Activated naive CD4-positive, alpha-beta T cell treated with anti-CD3 and anti-CD28 coated beads, Interleukin-2, amount 50 U/mL, for 16 hours (primary cell): ENCODE results near the gene KLHL25.
"Not testable (repeated sequence)": the region's sequence is repeated elsewhere in the genome, so short reads cannot be mapped to it uniquely, and the experiment has no call there.

Experiments used
- DNase-seq: peaks from one replicate; pipeline ENCODE4 v3.0.0-alpha.2; 2020

KLHL25 gene

GRCh38 chr15:85794598-85795336 lies at the start of gene KLHL25:
Gene KLHL25, minus strand, starts transcription at chr15:85794925. Its CDS starts 25,115 bp downstream, at chr15:85769810.
- DNase-seq: peak; percentile 92

DNA sequence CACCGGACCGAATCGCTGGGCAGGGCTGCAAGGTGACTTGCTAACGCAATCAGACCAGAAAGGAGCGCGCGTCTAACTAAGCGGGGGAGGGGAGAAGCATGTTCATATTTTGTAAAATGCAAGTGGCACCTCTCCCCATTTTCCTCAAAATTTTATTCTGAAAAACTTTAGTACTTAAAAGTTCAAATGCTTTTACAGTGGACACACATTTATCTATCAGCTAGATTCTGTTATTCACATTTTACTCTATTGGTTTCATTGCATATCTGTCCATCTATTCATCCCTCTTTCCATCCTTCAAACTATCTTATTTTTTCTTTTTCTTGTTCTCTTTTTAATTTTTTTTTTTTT lies 46.1 kb upstream of the KLHL25 start:
- DNase-seq: no peak

DNA sequence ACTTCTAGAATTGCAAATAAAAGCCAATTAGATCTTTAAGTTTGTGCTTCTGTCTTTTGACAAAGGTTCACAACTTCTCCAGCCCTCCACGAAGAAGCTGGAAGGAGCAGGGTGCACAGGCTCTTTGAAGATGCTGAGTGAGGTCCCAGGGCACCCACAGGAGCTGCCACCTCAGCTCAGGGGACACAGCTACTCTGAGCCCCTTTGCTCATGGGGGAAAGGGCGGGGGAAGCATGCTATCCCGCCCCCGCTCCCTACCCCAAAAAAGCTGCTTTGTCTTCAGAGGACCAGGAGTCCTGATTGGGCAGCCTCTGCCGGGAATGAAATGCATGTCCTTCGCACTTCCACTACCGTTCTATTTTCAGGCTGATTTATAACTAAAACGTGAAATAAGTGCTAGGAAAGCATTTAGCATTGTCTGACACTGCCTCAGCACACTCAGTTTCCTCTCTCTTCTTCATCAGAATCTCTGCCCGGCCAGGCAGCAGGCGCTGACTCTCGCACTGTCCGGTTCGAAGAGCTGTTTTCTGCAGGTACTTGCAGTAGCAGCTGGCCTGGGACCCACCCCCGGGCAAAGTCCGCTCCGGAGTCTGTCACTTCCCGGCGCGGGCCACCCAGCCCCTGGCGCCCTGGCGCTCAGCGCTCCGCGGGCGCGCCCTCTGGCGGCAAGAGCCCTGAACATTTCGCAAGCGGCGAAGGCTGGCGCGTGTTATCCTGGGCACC lies 45.5 kb upstream of the KLHL25 start:
- DNase-seq: peak; percentile 79

DNA sequence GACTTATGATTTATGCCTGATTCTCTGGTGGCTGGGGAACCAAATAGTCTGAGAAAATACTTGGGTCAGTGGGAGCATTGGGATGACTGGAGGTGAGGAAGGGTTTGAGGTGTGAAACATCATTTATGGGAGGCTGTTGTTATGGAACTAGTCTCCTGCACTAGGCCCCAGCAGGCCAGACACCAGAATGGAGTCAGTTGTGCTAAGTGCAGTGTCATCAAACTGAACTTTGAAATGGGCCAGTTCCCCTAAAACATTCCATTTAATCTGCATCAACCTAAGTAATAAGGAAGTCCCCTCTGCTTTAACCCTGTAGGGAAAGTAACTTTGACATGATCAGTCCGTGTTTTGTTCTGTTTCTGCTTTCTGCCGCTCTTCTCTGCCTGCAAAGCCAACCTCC lies 44.9 kb upstream of the KLHL25 start:
- DNase-seq: no peak

DNA sequence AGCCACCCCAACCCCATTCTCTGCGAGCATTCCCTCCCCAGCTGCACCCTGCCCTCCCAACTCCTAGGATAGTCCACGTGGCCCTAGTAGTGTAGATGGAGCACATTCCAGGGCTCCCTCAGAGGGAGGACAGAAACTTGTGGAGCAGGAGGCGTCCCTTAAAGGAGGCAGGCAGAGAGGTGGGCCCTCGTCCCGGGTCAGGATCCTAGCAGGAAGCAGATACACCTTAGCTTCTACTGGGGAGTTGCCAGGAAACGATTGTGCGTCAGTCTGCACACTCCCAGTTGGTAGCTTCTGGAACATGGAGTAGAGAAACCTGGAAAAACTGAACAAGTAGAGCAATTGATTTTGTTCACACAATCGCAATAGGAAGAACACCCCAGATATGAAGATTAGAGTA lies 43.9 kb upstream of the KLHL25 start:
- no peak for DNase-seq

DNA sequence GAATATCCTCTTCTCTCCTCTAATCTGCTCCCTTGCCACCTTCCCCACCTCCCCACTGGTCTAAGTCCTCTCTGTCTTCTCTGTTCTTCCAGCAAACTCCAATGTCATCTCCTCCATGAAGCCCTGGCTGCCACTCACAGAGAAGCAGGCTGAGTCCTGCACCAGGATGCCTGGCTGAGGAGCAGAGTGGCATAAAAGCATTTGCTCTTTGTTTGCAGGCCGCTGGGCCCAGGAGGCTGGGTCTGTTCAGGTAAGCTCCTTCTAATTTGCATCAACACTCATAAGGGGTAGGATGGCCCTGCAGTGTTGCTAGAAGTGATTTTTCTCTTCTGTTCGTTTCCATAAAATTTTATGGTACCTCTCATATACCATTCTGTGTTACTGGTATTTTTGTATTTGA lies 43.2 kb upstream of the KLHL25 start:
- DNase-seq: no peak

- no peak for DNase-seq
These were observed 42.3 kb upstream of the KLHL25 start for GRCh38 chr15:85837011-85837433.

GRCh38 chr15:85834651-85835050 lies 39.9 kb upstream of the KLHL25 start:
- no peak for DNase-seq

DNA sequence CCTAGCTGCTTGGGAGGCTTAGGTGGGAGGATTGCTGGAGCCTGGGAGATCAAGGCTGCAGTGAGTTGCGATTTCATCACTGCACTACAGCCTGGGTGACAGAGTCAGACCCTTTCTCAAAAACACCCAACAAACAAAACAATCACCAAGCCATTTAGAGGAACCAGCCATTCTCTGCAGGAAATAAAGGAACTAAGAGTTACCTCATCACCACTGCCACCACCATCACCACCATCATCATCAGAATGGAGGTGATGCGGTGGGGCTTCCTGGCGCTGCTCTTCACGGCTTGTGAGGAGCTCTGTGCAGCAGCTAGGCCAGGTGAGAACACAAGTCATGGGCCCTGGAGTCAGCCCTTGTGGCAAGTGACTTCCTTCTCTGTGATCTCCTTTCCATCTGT lies 37.7 kb upstream of the KLHL25 start:
- no peak for DNase-seq

DNA sequence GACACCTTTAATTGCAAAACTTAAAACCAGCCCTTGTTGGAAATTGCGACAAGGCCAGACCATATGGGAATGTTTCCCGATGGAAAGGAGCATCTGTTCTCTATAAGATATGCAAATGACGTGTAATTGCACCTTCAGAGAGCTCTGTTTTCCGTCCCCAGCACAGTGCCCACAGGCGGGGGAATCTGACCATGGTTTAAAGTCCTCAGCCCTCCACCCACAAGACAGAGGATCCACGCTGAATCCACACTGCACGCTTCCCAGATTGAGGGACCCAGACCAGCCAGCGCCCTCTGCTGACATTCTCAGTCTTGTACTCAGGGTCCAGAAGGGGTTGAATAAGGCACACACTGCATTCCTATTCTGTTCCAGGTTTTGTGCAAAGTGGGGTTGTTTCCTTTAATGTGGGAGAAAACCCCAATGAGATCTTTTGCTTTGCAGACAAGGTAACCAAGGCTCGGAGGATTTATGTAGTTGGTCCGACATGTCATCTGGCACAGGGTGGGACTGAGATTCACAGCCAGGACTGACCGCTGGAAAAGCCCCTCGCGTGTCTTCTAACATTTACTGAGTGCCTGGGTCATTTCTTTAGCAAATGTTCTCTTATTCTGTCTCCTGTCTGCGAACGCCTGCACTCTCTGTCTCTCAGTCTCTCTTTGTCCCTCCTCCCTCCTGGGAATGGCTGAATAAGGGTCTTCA lies 36.8 kb upstream of the KLHL25 start:
- DNase-seq: peak; percentile 22

DNA sequence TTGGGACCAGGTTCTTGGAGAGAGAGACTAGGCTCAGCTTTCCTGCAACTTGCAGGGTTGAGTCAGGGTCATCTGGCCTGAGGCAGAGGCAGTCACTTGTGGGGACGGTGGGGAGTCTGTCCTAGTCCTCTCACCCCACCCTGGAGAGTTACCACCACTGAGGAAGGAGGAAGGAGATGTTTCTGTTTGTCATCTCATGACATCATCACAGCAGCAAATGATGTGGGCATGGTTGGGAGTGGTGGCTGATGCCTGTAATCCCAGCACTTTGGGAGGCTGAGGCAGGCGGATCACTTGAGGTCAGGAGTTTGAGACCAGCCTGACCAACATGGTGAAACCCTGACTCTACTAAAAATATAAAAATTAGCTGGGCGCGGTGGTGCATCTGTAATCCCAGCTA lies 35.0 kb upstream of the KLHL25 start:
- DNase-seq: not testable (repeated sequence)

DNA sequence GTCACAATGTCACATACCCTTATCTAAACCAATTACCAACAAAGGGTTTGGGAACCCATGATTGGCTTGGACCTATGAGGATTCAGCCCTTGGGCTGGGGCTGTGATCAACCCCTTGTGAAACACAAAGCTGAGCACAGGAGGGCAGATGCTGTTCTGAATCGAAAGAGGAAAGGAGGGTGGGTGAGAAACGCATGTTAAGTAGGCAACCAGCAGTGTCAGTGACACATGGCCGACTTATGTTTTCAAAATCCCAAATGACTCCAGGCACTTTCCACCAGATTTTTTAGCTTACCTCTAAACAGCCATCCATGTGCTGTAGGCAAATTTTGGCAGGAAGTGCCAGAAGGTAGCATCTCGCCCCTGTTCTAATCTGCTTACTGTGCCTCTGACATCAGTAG lies 34.1 kb upstream of the KLHL25 start:
- no peak for DNase-seq

- DNase-seq: no peak
These were observed 33.4 kb upstream of the KLHL25 start for GRCh38 chr15:85828126-85828525.

DNA sequence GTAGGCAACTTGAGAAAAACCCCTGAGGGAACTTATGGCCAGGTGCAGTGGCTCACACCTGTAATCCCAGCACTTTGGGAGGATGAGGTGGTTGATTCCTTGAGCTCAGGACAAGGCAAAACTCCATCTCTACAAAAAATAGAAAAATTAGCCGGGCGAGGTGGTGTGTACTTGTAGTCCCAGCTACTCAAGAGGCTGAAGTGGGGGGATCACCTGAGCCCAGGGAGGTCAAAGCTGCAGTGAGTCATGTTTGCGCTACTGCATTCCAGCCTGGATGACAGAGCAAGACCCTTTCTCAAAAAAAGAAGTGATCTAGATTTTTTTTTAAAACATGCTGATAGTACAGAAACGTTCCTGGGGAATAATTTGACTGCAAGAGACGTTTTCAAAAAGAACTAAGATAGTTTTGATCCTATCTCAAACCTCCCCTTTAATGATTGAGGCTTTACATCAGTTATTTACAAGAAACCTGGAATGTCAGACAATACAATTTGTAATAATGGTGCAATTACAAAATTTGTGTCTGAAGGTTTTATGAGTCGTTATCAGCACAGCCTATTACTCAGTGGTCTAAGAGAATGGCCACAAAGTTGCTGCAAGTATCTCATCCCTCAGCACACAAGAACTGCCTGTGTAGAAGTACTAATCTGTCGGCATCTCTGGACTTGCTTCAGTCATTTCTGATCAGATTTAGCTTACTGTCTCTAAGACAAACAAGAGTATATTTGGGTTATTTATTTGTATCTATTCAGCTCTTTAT lies 32.2 kb upstream of the KLHL25 start:
- DNase-seq: no peak

DNA sequence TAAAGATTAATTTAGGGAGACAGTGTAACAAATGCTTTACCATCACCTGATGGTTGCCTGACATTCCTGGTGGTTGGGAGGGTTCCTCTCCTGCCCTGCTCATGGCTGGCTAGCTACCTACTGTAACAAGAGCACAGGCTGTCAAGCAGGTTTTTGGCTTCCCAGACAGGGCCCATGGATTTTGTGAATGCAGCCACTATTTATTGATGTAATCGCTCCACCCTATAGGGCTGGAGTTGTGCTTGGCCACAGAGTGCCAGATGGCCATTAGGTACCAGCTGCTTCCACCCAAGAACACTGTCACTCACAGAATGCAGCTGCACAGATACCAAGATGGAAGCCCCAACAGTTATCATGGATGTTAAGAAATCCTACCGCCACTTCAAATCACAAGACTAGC lies 31.0 kb upstream of the KLHL25 start:
- DNase-seq: no peak

DNA sequence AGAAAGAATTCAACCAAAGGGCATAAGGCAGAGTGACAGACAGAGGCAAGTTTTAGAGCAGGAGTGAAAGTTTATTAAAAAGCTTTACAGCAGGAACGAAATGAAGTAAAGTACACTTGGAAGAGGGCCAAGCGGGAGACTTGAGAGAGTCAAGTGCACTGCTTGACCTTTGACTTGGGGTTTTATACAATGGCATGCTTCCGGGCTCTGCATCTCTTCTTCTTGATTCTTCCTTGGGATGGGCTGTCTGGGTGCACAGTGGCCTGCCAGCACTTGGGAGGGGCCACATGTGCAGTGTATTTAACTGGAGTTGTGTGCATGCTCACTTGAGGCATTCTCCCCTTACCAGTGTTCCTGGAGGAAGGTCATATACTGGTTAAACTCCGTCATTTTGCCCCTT lies 30.4 kb upstream of the KLHL25 start:
- DNase-seq: no peak

GRCh38 chr15:85821545-85821944 lies 26.8 kb upstream of the KLHL25 start:
- no peak for DNase-seq

DNA sequence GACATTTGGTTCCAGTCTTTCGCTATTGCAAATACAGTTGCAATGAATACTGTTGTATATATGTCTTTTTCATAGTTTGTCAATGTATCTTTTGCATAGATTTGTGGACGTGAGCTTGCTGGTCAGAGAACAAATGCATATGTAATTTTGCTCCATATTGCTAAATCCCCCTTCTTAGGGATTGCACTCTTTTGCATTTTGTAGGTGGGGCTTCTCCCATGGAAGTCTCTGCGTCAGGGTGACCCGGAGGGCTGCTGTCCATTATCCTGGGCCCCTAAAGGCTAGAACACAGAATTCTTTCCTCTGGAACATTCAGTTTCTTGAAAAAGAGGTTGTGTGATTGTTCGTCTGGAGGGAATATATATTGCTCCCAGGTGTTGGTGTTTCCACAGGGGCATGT lies 25.2 kb upstream of the KLHL25 start:
- no peak for DNase-seq

GRCh38 chr15:85813234-85813633 lies 18.5 kb upstream of the KLHL25 start:
- no peak for DNase-seq

GRCh38 chr15:85810075-85810474 lies 15.3 kb upstream of the KLHL25 start:
- DNase-seq: no peak

DNA sequence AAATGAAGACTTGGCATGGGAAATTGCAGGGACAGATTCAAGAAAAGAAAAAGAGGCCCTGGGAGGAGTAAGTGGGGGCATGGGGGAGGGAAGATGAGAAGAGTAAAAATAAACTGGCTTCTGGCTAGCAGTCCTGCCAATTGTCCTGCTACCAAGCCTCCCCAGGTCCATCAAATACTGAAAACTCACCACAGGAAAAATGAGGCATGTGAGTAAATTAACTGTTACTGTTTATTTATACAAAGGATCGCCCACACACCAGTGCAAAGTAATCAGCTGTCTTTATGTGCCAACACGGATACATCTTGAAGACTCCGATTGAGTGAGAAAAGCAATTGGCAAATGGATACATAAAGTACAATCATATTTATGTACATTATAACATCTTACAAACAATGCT lies 10.7 kb upstream of the KLHL25 start:
- DNase-seq: no peak

GRCh38 chr15:85804481-85805170 lies 9.9 kb upstream of the KLHL25 start:
- no peak for DNase-seq

DNA sequence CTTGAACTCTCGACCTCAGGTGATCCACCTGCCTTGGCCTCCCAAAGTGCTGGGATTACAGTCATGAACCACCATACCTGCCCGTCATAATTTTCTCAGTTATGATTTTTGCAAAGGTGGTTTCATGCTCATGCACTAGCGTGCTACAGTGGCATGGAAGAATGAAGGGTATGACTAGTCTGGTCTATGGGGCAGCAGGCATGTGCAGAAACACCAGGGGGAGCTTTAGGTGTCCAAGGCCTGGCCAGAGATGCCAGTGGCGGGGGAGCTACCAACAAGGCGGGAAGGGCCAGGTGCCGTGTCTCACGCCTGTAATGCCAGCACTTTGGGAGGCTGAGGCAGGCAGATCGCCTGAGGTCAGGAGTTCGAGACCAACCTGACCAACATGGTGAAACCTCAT lies 7.9 kb upstream of the KLHL25 start:
- DNase-seq: not testable (repeated sequence)
